DOHH2 (cell line): Measurements from ENCODE around the gene BRSK2.

Experiments used
- EZH2phosphoT487 ChIP-seq: fragments of 200-600 bp; sonication (generic); IDR thresholded peaks from 2 replicates; pipeline ENCODE4 v1.6.1; 2017; ENCODE audit warnings: borderline replicate concordance, mild to moderate bottlenecking, antibody characterized with exemption, low read length, moderate library complexity, mixed read lengths
- TF ChIP-seq, protein P1 (sequence below): fragments of 200-600 bp; sonication (generic); IDR thresholded peaks from one replicate; pipeline ENCODE4 v1.5.1; 2014; ENCODE audit warnings: antibody characterized with exemption, mild to moderate bottlenecking, low read depth, low read length; ENCODE audit not compliant: poor library complexity, severe bottlenecking

DNA sequence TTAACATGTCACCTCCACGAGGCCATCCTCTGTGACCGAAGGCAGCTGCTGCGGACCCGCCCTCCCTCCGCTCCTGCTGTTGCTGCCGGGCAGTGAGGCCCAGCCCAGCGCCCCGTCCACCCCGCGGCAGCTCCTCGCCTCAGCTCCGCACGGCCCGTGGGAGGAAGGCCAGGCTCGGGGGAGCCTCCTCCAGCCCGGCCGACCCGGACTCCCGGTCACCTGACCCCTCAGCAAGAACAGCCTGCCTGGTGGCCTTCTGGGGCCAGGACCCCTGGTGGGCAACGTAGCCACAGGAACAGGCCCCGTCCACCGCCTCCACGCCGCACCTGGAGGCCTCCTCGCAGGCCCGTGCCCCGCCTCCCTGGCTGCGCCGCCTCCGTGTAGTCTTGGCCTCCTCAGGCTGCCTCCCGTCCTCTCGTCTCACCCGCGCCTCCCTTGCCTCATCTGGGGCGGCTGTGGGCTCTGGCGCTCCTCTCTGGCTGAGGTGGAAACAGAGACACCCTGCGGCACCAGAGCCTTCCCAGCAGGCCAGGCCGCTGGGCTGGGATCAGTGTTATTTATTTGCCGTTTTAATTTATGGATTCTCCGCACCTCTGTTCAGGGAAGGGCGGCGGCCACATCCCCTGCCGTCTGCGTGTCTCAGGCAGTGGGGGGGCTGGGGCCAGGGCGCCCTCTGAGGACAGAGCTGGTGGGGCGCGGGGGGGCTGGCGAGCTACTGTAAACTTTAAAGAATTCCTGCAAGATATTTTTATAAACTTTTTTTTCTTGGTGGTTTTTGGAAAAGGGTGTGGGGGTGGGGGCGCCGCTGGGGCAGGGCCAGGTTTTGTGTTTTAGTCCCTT is 71.5 kb downstream of the BRSK2 start:
- TF ChIP-seq, protein P1, sequence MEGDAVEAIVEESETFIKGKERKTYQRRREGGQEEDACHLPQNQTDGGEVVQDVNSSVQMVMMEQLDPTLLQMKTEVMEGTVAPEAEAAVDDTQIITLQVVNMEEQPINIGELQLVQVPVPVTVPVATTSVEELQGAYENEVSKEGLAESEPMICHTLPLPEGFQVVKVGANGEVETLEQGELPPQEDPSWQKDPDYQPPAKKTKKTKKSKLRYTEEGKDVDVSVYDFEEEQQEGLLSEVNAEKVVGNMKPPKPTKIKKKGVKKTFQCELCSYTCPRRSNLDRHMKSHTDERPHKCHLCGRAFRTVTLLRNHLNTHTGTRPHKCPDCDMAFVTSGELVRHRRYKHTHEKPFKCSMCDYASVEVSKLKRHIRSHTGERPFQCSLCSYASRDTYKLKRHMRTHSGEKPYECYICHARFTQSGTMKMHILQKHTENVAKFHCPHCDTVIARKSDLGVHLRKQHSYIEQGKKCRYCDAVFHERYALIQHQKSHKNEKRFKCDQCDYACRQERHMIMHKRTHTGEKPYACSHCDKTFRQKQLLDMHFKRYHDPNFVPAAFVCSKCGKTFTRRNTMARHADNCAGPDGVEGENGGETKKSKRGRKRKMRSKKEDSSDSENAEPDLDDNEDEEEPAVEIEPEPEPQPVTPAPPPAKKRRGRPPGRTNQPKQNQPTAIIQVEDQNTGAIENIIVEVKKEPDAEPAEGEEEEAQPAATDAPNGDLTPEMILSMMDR, result no peak
- no peak for TF ChIP-seq EZH2phosphoT487
